Fibroblast of peridontal ligament (primary cell): ENCODE results near the gene CYB561A3.

Source experiments
- DNase-seq: peaks from one replicate; pipeline ENCODE4 v3.0.0-alpha.2; 2010; ENCODE audit errors: extremely low read depth

The CYB561A3 gene

GRCh38 chr11:61369372-61370348, 8.0 kb upstream of the CYB561A3 start:
- DNase-seq = peak; percentile 97

DNA sequence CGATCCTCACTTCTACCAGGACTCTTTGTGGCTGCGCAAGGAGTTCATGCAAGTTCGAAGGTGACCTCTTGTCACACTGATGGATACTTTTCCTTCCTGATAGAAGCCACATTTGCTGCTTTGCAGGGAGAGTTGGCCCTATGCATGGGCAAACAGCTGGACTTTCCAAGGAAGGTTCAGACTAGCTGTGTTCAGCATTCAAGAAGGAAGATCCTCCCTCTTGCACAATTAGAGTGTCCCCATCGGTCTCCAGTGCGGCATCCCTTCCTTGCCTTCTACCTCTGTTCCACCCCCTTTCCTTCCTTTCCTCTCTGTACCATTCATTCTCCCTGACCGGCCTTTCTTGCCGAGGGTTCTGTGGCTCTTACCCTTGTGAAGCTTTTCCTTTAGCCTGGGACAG, 7.0 kb upstream of the CYB561A3 start:
- no peak for DNase-seq

GRCh38 chr11:61367406-61367805, 5.7 kb upstream of the CYB561A3 start:
- no peak for DNase-seq

DNA sequence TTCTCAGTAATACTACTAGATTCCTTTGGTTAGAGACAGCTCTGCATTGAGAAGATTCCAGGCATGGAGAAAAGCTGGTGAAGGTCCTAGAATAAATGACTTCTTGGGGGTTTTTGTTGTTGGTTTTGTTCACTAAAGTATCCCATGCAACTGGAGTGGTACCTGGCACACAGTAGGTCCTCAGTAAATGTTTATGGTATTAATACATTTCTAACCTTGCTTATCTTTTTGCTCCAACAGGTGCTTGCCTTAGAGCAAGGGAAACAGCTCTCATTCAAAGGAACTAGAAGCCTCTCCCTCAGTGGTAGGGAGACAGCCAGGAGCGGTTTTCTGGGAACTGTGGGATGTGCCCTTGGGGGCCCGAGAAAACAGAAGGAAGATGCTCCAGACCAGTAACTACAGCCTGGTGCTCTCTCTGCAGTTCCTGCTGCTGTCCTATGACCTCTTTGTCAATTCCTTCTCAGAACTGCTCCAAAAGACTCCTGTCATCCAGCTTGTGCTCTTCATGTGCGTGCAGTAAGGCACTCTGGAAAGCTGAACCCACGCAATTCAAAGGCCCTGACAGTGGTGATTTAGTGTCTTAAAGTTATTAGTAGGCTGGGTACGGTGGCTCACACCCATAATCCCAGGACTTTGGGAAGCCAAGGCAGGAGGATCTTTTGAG, 2.5 kb upstream of the CYB561A3 start:
- DNase-seq = no peak

- peak; percentile 70 for DNase-seq
Measured at GRCh38 chr11:61362542-61362875, 827 bp upstream of the CYB561A3 start.

GRCh38 chr11:61361237-61361740, 393 bp downstream of the CYB561A3 start:
- no peak for DNase-seq

- DNase-seq = no peak
Measured at GRCh38 chr11:61359516-61359915, 2.2 kb downstream of the CYB561A3 start.

DNA sequence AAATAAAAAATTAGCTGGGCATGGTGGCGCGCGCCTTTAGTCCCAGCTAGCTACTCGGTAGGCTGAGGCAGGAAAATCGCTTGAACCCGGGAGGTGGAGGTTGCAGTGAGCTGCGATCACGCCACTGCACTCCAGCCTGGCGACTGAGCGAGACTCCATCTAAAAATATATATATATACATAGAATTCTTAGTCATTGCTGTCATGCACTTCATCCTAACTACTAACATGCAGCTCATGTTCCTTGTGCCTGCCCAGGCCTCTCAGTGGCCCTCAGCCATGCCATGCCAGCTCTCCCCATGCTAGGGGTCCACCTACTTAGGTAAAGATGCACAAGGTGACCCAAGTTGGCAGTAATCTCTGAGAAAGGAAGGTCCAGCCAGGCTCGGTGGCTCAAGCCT, 3.1 kb downstream of the CYB561A3 start:
- no peak for DNase-seq

DNA sequence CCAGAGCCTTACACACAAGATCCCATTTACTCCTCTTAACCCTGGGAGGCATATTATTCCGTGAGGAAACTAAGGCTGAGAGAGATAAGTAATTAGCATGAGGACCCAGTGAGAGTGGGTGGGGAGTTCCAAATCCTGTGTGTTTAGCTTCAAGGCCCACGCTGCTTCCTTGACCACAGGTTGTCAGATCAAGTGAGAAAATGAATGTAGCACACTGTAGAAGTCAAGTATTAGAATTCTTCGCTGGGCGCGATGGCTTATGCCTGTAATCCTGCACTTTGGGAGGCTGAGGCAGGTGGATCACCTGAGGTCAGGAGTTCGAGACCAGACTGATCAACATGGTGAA, 3.8 kb downstream of the CYB561A3 start:
- no peak for DNase-seq

GRCh38 chr11:61357233-61357893, 4.3 kb downstream of the CYB561A3 start:
- DNase-seq = no peak

GRCh38 chr11:61356706-61357105, 5.0 kb downstream of the CYB561A3 start:
- no peak for DNase-seq

- no peak for DNase-seq
Measured at GRCh38 chr11:61354208-61354607, 7.5 kb downstream of the CYB561A3 start.

- no peak for DNase-seq
Measured at GRCh38 chr11:61353131-61354067, 8.3 kb downstream of the CYB561A3 start.

GRCh38 chr11:61352038-61352437, 9.6 kb downstream of the CYB561A3 start:
- DNase-seq = no peak

- no peak for DNase-seq
Measured at GRCh38 chr11:61350803-61351202, 10.9 kb downstream of the CYB561A3 start.

DNA sequence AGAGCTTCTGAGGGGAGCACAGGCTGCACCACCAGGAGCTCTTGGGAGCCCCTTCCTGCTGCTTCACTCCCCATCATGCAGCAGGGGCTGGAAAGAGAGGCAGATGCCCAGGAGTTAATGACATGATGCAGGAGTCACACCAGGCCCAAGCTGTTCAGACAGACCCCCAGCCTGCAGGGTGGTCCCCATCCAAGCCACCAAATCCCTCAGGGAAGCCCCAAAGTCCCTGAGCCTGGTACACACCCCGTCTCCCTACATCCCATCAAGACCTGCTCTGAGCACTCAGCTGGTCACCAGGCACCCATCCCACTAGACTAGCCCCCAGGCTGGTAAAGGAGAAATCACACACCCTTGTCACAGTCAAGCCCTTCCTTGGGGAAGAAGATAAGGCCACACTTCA, 11.3 kb downstream of the CYB561A3 start:
- no peak for DNase-seq

DNA sequence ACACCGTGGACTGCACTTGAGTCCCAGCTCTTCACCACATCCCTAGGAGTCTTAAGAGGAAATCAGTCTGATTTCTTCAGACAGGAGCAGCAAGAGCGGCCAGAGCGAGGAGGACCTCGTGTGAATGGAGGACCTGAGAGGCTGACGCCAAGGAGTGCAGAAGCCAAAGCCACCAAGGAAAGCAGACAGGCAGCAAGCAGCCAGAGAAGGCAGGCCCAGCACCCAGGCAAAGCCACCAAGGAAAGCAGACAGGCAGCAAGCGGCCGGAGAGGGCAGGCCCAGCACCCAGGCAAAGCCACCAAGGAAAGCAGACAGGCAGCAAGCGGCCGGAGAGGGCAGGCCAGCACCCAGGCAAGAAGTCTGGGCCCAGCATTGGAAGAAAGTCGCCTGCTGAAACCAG, 11.8 kb downstream of the CYB561A3 start:
- no peak for DNase-seq

- DNase-seq = no peak
Measured at GRCh38 chr11:61349189-61349751, 12.4 kb downstream of the CYB561A3 start.

- DNase-seq = no peak
Measured at GRCh38 chr11:61347916-61348461, 13.7 kb downstream of the CYB561A3 start.

DNA sequence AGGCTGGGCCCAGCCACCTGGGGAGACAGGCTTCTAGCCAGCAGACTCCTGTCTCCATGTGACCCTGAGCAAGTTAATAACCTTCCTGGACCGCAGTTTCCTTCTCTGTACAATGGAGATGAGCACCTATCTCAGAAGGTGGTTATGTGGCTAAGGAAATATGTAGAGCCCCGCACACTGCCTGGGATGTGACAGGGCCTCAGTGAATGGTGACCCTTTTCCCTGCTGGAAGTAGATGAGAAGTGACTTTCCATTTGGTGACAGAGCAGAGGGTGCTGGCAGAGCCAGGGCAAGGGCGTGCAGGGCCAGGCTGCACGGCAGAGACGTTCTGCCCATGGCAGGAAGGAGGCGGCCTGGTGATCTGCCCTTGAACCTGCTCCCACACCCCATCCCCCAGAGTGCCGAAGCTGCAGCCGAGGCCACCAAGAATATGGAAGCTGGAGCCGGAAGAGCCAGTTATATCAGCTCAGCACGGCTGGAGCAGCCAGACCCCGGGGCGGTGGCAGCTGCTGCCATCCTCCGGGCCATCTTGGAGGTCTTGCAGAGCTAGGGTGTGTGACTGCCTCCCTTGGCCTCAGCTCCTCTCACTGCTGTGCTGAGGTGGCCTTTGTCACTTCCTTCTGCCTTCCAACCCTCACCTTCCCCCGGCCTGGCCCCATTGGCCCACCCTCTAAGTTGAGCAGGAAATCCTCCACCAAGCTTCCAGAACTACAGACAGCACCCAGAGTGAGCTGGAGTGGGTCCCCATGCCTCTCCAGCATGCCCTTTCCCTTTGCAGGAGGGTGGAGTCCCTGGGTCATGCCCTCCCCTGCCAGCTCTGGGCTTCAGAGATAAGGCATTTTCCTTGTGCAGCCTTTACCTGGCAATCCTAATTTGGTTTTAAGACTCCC, 15.5 kb downstream of the CYB561A3 start:
- no peak for DNase-seq
